MM.1S (cell line): ENCODE results near the gene NFXL1.

Source experiments
- EZH2 ChIP-seq: fragments of 300-600 bp; sonication (generic); optimal IDR thresholded peaks from 2 replicates; pipeline ENCODE3; 2017; ENCODE audit warnings: low read depth, mild to moderate bottlenecking, antibody characterized with exemption, low read length, mixed read lengths
- EZH2phosphoT487 ChIP-seq: fragments of 300-600 bp; sonication (generic); IDR thresholded peaks from 2 replicates; pipeline ENCODE4 v1.6.1; 2018; ENCODE audit warnings: antibody characterized with exemption, low read length
- TF ChIP-seq, protein P1 (sequence below): fragments of 300-600 bp; sonication (generic); IDR thresholded peaks from 2 replicates; pipeline ENCODE4 v1.5.1; 2016; ENCODE audit warnings: antibody characterized with exemption, low read length, mixed read lengths

DNA sequence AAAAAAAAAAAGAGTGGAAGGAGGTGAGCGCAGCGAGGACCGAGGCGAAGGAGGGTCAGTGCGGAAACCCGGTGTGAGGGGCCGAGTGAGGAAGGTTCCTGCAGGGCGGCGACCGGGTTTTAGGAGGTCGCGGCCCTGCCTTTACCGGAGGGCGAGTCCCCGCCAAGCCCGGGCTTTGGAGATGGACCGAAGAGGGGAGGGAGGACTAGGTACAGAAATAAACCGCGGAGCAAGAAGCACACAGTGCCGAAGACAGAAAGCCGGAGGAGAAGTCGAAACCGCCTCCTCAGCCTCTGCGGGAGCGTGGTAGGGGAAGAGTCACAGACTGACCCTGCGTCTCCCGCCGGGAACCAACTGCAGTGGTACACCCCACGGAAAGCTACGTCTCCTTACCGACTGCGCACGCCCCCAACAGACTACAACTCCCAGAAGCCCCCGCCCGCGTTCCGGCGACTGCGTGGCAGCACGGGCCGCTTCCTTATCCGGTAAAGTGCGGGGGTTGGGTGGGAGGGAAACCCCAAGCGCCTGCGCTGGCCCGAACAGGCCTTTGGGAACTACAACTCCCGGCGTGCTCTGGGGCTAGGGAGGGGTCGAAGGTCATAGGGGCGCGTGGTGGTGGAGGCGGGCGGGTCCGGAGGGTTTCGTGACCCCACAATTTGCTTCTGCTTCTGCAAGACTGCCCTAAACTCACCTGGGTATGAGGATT, at the start of gene NFXL1:
- TF ChIP-seq, protein P1, sequence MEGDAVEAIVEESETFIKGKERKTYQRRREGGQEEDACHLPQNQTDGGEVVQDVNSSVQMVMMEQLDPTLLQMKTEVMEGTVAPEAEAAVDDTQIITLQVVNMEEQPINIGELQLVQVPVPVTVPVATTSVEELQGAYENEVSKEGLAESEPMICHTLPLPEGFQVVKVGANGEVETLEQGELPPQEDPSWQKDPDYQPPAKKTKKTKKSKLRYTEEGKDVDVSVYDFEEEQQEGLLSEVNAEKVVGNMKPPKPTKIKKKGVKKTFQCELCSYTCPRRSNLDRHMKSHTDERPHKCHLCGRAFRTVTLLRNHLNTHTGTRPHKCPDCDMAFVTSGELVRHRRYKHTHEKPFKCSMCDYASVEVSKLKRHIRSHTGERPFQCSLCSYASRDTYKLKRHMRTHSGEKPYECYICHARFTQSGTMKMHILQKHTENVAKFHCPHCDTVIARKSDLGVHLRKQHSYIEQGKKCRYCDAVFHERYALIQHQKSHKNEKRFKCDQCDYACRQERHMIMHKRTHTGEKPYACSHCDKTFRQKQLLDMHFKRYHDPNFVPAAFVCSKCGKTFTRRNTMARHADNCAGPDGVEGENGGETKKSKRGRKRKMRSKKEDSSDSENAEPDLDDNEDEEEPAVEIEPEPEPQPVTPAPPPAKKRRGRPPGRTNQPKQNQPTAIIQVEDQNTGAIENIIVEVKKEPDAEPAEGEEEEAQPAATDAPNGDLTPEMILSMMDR, result no peak
- no peak for TF ChIP-seq EZH2
- TF ChIP-seq EZH2phosphoT487, result no peak
